ENCODE results near the gene NBPF12. TPM values are rescaled to one million over a fixed set of nuclear protein-coding genes. Genes with fewer than 3 reads are reported as not detected.
"Not testable (repeated sequence)": the region's sequence is repeated elsewhere in the genome, so short reads cannot be mapped to it uniquely, and the experiment has no call there.

Gene NBPF12
- total RNA-seq, 1 donor, result 9.8 TPM

GRCh38 chr1:146926413-146926812 is 11.7 kb upstream of the NBPF12 start:
- H4K20me1 ChIP-seq (ENCODE audit: insufficient read depth, low read length); H2AFZ ChIP-seq (ENCODE audit: low read length); H3K4me1 ChIP-seq (ENCODE audit: insufficient read depth, low read length); H3K36me3 ChIP-seq (ENCODE audit: insufficient read depth, low read length); H3K79me2 ChIP-seq (ENCODE audit: insufficient read depth, low read length); H3K9me3 ChIP-seq (ENCODE audit: low read depth, low read length); H3K27ac ChIP-seq (ENCODE audit: low read depth, low read length); H3K4me2 ChIP-seq (ENCODE audit: insufficient read depth, low read length); H3K27me3 ChIP-seq (ENCODE audit: insufficient read depth, low read length); H3K4me3 ChIP-seq (ENCODE audit: insufficient read depth, low read length); DNase-seq (ENCODE audit: insufficient read length, low spot score, missing footprints): not testable (repeated sequence)

- H3K36me3 ChIP-seq (ENCODE audit: insufficient read depth, low read length); H3K4me2 ChIP-seq (ENCODE audit: insufficient read depth, low read length); H3K4me3 ChIP-seq (ENCODE audit: insufficient read depth, low read length); H3K27ac ChIP-seq (ENCODE audit: low read depth, low read length); DNase-seq (ENCODE audit: insufficient read length, low spot score, missing footprints); H3K9me3 ChIP-seq (ENCODE audit: low read depth, low read length); H3K79me2 ChIP-seq (ENCODE audit: insufficient read depth, low read length); H4K20me1 ChIP-seq (ENCODE audit: insufficient read depth, low read length); H3K27me3 ChIP-seq (ENCODE audit: insufficient read depth, low read length); H2AFZ ChIP-seq (ENCODE audit: low read length); H3K4me1 ChIP-seq (ENCODE audit: insufficient read depth, low read length): not testable (repeated sequence)
Measured at GRCh38 chr1:146930225-146930624, 7.9 kb upstream of the NBPF12 start.

GRCh38 chr1:146934390-146935223 is 3.5 kb upstream of the NBPF12 start:
- H3K27ac ChIP-seq (ENCODE audit: low read depth, low read length); H3K4me2 ChIP-seq (ENCODE audit: insufficient read depth, low read length); H3K9me3 ChIP-seq (ENCODE audit: low read depth, low read length); H2AFZ ChIP-seq (ENCODE audit: low read length); H4K20me1 ChIP-seq (ENCODE audit: insufficient read depth, low read length); H3K4me1 ChIP-seq (ENCODE audit: insufficient read depth, low read length); H3K36me3 ChIP-seq (ENCODE audit: insufficient read depth, low read length); DNase-seq (ENCODE audit: insufficient read length, low spot score, missing footprints); H3K27me3 ChIP-seq (ENCODE audit: insufficient read depth, low read length); H3K4me3 ChIP-seq (ENCODE audit: insufficient read depth, low read length); H3K79me2 ChIP-seq (ENCODE audit: insufficient read depth, low read length): not testable (repeated sequence)

GRCh38 chr1:146937462-146937861 is 662 bp upstream of the NBPF12 start:
- H3K4me3 ChIP-seq (ENCODE audit: insufficient read depth, low read length); H3K9me3 ChIP-seq (ENCODE audit: low read depth, low read length); H2AFZ ChIP-seq (ENCODE audit: low read length); DNase-seq (ENCODE audit: insufficient read length, low spot score, missing footprints); H3K36me3 ChIP-seq (ENCODE audit: insufficient read depth, low read length); H3K27me3 ChIP-seq (ENCODE audit: insufficient read depth, low read length); H4K20me1 ChIP-seq (ENCODE audit: insufficient read depth, low read length); H3K27ac ChIP-seq (ENCODE audit: low read depth, low read length); H3K4me1 ChIP-seq (ENCODE audit: insufficient read depth, low read length); H3K79me2 ChIP-seq (ENCODE audit: insufficient read depth, low read length); H3K4me2 ChIP-seq (ENCODE audit: insufficient read depth, low read length): not testable (repeated sequence)

GRCh38 chr1:146938927-146939786 is 1.0 kb downstream of the NBPF12 start:
- Histone ChIP-seq H3K4me3 (ENCODE audit: insufficient read depth, low read length) (peak overlapping the region; percentile 76), H3K4me2 (ENCODE audit: insufficient read depth, low read length) (peak overlapping the region; percentile 79), H2AFZ (ENCODE audit: low read length) (peak overlapping the region; percentile 51)
- not testable (repeated sequence) for H3K9me3 ChIP-seq (ENCODE audit: low read depth, low read length); H3K27me3 ChIP-seq (ENCODE audit: insufficient read depth, low read length); H3K4me1 ChIP-seq (ENCODE audit: insufficient read depth, low read length); H3K79me2 ChIP-seq (ENCODE audit: insufficient read depth, low read length); DNase-seq (ENCODE audit: insufficient read length, low spot score, missing footprints); H3K27ac ChIP-seq (ENCODE audit: low read depth, low read length); H3K36me3 ChIP-seq (ENCODE audit: insufficient read depth, low read length); H4K20me1 ChIP-seq (ENCODE audit: insufficient read depth, low read length)

- DNase-seq (ENCODE audit: insufficient read length, low spot score, missing footprints); H3K79me2 ChIP-seq (ENCODE audit: insufficient read depth, low read length); H3K36me3 ChIP-seq (ENCODE audit: insufficient read depth, low read length); H3K4me2 ChIP-seq (ENCODE audit: insufficient read depth, low read length); H3K4me3 ChIP-seq (ENCODE audit: insufficient read depth, low read length); H3K9me3 ChIP-seq (ENCODE audit: low read depth, low read length); H3K27me3 ChIP-seq (ENCODE audit: insufficient read depth, low read length); H3K4me1 ChIP-seq (ENCODE audit: insufficient read depth, low read length); H4K20me1 ChIP-seq (ENCODE audit: insufficient read depth, low read length); H3K27ac ChIP-seq (ENCODE audit: low read depth, low read length); H2AFZ ChIP-seq (ENCODE audit: low read length): not testable (repeated sequence)
Measured at GRCh38 chr1:146940293-146940692, 2.2 kb downstream of the NBPF12 start.

- not testable (repeated sequence) for DNase-seq (ENCODE audit: insufficient read length, low spot score, missing footprints); H3K36me3 ChIP-seq (ENCODE audit: insufficient read depth, low read length); H3K4me1 ChIP-seq (ENCODE audit: insufficient read depth, low read length); H2AFZ ChIP-seq (ENCODE audit: low read length); H3K27me3 ChIP-seq (ENCODE audit: insufficient read depth, low read length); H3K4me3 ChIP-seq (ENCODE audit: insufficient read depth, low read length); H3K9me3 ChIP-seq (ENCODE audit: low read depth, low read length); H3K79me2 ChIP-seq (ENCODE audit: insufficient read depth, low read length); H3K4me2 ChIP-seq (ENCODE audit: insufficient read depth, low read length); H4K20me1 ChIP-seq (ENCODE audit: insufficient read depth, low read length); H3K27ac ChIP-seq (ENCODE audit: low read depth, low read length)
Measured at GRCh38 chr1:146943342-146943886, 5.3 kb downstream of the NBPF12 start.

- not testable (repeated sequence) for H3K27me3 ChIP-seq (ENCODE audit: insufficient read depth, low read length); H3K4me1 ChIP-seq (ENCODE audit: insufficient read depth, low read length); H3K4me3 ChIP-seq (ENCODE audit: insufficient read depth, low read length); H3K79me2 ChIP-seq (ENCODE audit: insufficient read depth, low read length); DNase-seq (ENCODE audit: insufficient read length, low spot score, missing footprints); H3K9me3 ChIP-seq (ENCODE audit: low read depth, low read length); H3K4me2 ChIP-seq (ENCODE audit: insufficient read depth, low read length); H4K20me1 ChIP-seq (ENCODE audit: insufficient read depth, low read length); H3K36me3 ChIP-seq (ENCODE audit: insufficient read depth, low read length); H3K27ac ChIP-seq (ENCODE audit: low read depth, low read length); H2AFZ ChIP-seq (ENCODE audit: low read length)
Measured at GRCh38 chr1:146948127-146948526, 10.0 kb downstream of the NBPF12 start.
